Body of pancreas (tissue), 4 donors: Measurements from ENCODE around the gene SRPRB. TPM values are rescaled to one million over a fixed set of nuclear protein-coding genes. Genes with fewer than 3 reads are reported as not detected.

ENCODE experiments used
- ATAC-seq: fragments of 150-250 bp; one replicate; pipeline ENCODE4 v1.9.1; 2016
- DNase-seq, 4 donors: peaks; one replicate each; pipeline ENCODE4 v3.0.0-alpha.2; 2019
- H3K27ac ChIP-seq, 4 donors: fragments of 200-600 bp; sonication (generic); 1 replicate in 3 of 4; 2 replicates in 1 of 4; pipeline versions ENCODE4 v1.5.1 to v1.6.1; 2016 to 2019; ENCODE audit warnings: mild to moderate bottlenecking in 1 of 4, mixed read lengths in 1 of 4, moderate library complexity in 1 of 4
- H3K27me3 ChIP-seq, 2 donors: fragments of 200-600 bp; sonication (generic); one replicate each; pipeline ENCODE4 v1.6.0; 2016; ENCODE audit warnings: mild to moderate bottlenecking in 1 of 2
- H3K36me3 ChIP-seq, 2 donors: fragments of 200-600 bp; sonication (generic); replicated peaks in 1 of 2; 2 replicates each; pipeline ENCODE4 v1.5.1; 2016; ENCODE audit warnings: low read depth in 2 of 2; ENCODE audit not compliant: insufficient read depth in 1 of 2
- H3K4me1 ChIP-seq: fragments of 200-600 bp; sonication (generic); one replicate; pipeline ENCODE4 v1.6.0; 2016
- H3K4me3 ChIP-seq, 2 donors: fragments of 200-600 bp; sonication (generic); 1 replicate in 1 of 2; 2 replicates in 1 of 2; pipeline ENCODE4 v1.5.1; 2016 to 2019
- H3K9me3 ChIP-seq, 3 donors: fragments of 200-600 bp; sonication (generic); 1 replicate in 2 of 3; 2 replicates in 1 of 3; pipeline ENCODE4 v1.5.1; 2016
- POLR2A ChIP-seq, 3 donors: fragments of 450-650 bp; IDR thresholded peaks; one replicate each; pipeline ENCODE4 v1.6.1; 2016; ENCODE audit warnings: antibody characterized with exemption in 3 of 3, mild to moderate bottlenecking in 2 of 3
- WGBS, 2 donors: methylation state at CpG; one replicate each; pipeline ENCODE4 v1.1.5; 2017; 5-methylcytosine and 5-hydroxymethylcytosine counted together
- intact Hi-C: fragments of 100-400 bp; cut with DNase I; formaldehyde crosslinking; loops from one replicate; pipeline ENCODE4 v1.15.1; 2023
- total RNA-seq, 2 donors: library from RNA; depleted of rRNA; stranded (reverse); fragments of >200 nt; gene quantifications; one replicate each; pipeline ENCODE4 v1.1.0, GENCODE V29; 2016
- TF ChIP-seq, protein P1 (sequence below), 7 experiments: fragments of 450-650 bp in 4 of 7; fragments of 200-600 bp in 3 of 7; sonication (generic) in 3 of 7; IDR thresholded peaks; one replicate each; pipeline ENCODE4 v1.5.1; 2016 to 2019; ENCODE audit warnings: antibody characterized with exemption in 7 of 7

The SRPRB gene
- total RNA-seq, 2 donors from 2014 or later, result 28.3 to 39.4 TPM

GRCh38 chr3:133762539-133762938 lies 43.1 kb upstream of the SRPRB start:
- no peaks in the 10 kb centered on the region for H3K36me3 ChIP-seq
- no peaks in the 10 kb centered on the region for H3K27me3 ChIP-seq
- H3K27ac ChIP-seq, result no peak overlapping the region
- ATAC-seq (no peak), DNase-seq (no peak)
- no peaks in the 10 kb centered on the region for H3K4me1 ChIP-seq
- no peak overlapping the region for H3K4me3 ChIP-seq
- TF ChIP-seq, protein P1, sequence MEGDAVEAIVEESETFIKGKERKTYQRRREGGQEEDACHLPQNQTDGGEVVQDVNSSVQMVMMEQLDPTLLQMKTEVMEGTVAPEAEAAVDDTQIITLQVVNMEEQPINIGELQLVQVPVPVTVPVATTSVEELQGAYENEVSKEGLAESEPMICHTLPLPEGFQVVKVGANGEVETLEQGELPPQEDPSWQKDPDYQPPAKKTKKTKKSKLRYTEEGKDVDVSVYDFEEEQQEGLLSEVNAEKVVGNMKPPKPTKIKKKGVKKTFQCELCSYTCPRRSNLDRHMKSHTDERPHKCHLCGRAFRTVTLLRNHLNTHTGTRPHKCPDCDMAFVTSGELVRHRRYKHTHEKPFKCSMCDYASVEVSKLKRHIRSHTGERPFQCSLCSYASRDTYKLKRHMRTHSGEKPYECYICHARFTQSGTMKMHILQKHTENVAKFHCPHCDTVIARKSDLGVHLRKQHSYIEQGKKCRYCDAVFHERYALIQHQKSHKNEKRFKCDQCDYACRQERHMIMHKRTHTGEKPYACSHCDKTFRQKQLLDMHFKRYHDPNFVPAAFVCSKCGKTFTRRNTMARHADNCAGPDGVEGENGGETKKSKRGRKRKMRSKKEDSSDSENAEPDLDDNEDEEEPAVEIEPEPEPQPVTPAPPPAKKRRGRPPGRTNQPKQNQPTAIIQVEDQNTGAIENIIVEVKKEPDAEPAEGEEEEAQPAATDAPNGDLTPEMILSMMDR (IDR thresholded peaks at IDR 0.05), result no peak
- TF ChIP-seq POLR2A (IDR thresholded peaks at IDR 0.05), result no peak
- intact Hi-C loops, result no loop called here
- no peaks in the 10 kb centered on the region for H3K9me3 ChIP-seq
- WGBS, 2 donors, result 56 to 87% methylated on average over 3 of the region's 3 CpGs

DNA sequence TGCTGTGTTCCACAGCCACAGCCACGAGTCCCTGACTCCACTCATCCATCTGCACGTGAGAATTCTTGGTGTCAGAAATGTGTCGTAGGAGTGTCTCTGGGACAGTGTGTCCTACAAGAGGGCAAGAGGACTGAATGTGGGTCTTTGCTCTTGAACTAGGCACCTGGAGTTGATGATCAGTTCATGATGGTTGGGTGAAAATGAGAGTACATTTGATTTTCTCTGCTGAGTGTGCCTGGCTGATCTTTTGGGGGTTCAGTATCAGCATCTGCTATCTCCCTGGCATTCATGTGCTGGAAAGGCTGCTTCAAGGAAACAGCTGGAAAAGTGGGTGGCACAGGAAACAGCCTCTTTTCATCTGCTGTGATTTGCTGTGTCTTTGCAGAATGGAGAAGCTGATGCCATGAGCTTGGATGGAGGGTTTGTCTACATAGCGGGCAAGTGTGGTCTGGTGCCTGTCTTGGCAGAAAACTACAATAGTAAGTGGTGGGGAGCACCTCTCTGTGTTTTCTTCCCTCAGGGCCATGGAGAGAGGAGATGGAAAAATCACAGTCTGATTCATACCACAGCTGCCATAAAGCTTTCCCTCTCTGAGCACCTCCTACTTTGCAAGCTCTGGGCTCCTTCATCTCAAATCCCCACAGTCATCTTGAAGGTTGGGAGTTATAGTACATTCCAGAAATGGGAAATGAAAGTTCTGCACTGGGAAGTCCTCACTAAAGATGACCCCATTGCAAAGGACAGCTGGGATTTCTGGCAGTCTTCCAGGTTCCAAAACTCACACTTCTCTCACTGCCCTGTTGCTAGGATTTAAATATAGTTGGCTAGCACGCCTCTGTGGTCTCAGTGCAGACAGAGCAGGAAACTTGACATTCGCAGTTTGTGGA lies 41.6 kb upstream of the SRPRB start:
- H3K4me3 ChIP-seq, result no peak overlapping the region
- intact Hi-C loops, result no loop called here

DNA sequence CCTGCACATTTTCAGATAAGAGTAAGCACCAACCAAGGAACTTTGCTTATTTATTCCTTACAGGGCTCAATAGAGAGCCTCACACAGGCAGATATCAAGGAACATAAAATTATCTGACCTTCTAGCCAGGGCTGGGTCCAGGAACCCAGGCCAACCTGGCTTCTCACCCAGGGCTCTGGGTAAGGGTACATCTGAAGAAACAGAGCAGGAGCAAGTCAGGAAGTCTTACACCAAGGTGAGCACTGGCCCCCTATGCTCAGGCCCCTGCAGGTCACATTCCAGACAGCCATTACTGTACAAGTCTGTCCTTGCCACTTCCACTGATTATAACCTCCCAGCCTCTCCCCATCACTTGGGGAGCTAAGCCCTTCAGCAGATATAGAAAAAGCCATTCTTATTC lies 40.4 kb upstream of the SRPRB start:
- intact Hi-C loops, result no loop called here
- no peak for ATAC-seq
- no peak for DNase-seq
- no peak overlapping the region for H3K27ac ChIP-seq
- no peak overlapping the region for H3K4me3 ChIP-seq
- no peaks in the 10 kb centered on the region for H3K36me3 ChIP-seq
- no peaks in the 10 kb centered on the region for H3K4me1 ChIP-seq
- no peaks in the 10 kb centered on the region for H3K9me3 ChIP-seq
- no peak for TF ChIP-seq POLR2A (IDR thresholded peaks at IDR 0.05)
- TF ChIP-seq, protein P1 (IDR thresholded peaks at IDR 0.05), result no peak
- H3K27me3 ChIP-seq, result no peaks in the 10 kb centered on the region

More for the DNA sequence above, 41.6 kb upstream of the SRPRB start:
- Histone ChIP-seq H3K36me3 (no peaks in the 10 kb centered on the region), H3K4me1 (no peaks in the 10 kb centered on the region), H3K9me3 (no peaks in the 10 kb centered on the region), H3K27me3 (no peaks in the 10 kb centered on the region), H3K27ac (no peak overlapping the region)
- no peak for DNase-seq
- ATAC-seq, result no peak
- WGBS, 2 donors, result 68 to 73% methylated on average over 6 of the region's 6 CpGs
- no peak for TF ChIP-seq POLR2A (IDR thresholded peaks at IDR 0.05)
- TF ChIP-seq, protein P1 (IDR thresholded peaks at IDR 0.05), result no peak

GRCh38 chr3:133767607-133768006 lies 38.0 kb upstream of the SRPRB start:
- H3K4me3 ChIP-seq, result no peak overlapping the region
- H3K9me3 ChIP-seq, result no peaks in the 10 kb centered on the region
- H3K4me1 ChIP-seq, result no peaks in the 10 kb centered on the region
- H3K36me3 ChIP-seq, result no peaks in the 10 kb centered on the region
- TF ChIP-seq, protein P1 (IDR thresholded peaks at IDR 0.05), result no peak
- TF ChIP-seq POLR2A (IDR thresholded peaks at IDR 0.05), result no peak
- H3K27me3 ChIP-seq, result no peaks in the 10 kb centered on the region
- DNase-seq, result no peak
- intact Hi-C loops, result no loop called here
- WGBS, 2 donors, result 71 to 85% methylated on average over 1 of the region's 1 CpG
- H3K27ac ChIP-seq, result no peak overlapping the region
- ATAC-seq, result no peak

DNA sequence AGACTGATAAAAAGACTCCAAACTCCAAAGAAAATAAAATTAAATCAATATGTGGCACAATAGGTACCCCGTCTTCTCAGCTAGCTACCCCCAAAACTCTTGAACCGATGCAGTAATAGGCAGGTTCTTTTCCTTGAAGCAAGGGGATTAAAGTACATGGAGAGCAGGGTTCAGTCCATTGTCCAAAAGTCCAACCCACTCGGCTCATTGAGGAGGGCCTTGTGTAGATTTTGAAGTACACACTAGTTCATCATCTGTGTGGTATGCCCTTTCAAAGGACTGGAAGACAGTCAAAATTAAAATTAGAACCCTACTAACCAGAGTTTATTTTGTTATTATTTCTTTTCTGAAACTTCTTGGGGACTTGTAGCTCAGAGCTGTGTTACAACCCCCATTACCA lies 36.1 kb upstream of the SRPRB start:
- Histone ChIP-seq H3K36me3 (no peaks in the 10 kb centered on the region), H3K27me3 (no peaks in the 10 kb centered on the region), H3K4me3 (no peak overlapping the region), H3K9me3 (no peaks in the 10 kb centered on the region), H3K4me1 (no peaks in the 10 kb centered on the region), H3K27ac (no peak overlapping the region)
- no peak for ATAC-seq
- intact Hi-C loops, result no loop called here
- DNase-seq, result no peak
- 80% methylated on average over 3 of the region's 3 CpGs for WGBS, 2 donors
- no peak for TF ChIP-seq POLR2A (IDR thresholded peaks at IDR 0.05)
- TF ChIP-seq, protein P1 (IDR thresholded peaks at IDR 0.05), result no peak
